CD14-positive monocyte (primary cell): ENCODE data around the gene SPART. TPM values are rescaled to one million over a fixed set of nuclear protein-coding genes. Genes with fewer than 3 reads are reported as not detected.

Experiments used
- DNase-seq, 3 donors: peaks; one replicate each; pipeline ENCODE4 v3.0.0-alpha.2; 2011 to 2022
- H2AFZ ChIP-seq: 2 replicates; pipeline ENCODE4 v1.6.0; 2012; ENCODE audit warnings: mild to moderate bottlenecking, low read depth, low read length, inconsistent platforms; ENCODE audit not compliant: insufficient read depth, poor library complexity, severe bottlenecking
- H3K27ac ChIP-seq, 2 donors: 1 replicate in 1 of 2; 2 replicates in 1 of 2; pipeline ENCODE4 v1.5.1; 2012 to 2013; ENCODE audit warnings: low read length in 2 of 2, control low read depth in 1 of 2, inconsistent platforms in 1 of 2, low read depth in 1 of 2, mild to moderate bottlenecking in 1 of 2
- H3K27me3 ChIP-seq, 2 donors: one replicate each; pipeline versions ENCODE4 v1.6.0 to v1.6.1; 2011 to 2013; ENCODE audit warnings: low read length in 2 of 2; ENCODE audit not compliant: control insufficient read depth in 2 of 2, insufficient read depth in 2 of 2
- H3K36me3 ChIP-seq, 2 donors: replicated peaks in 1 of 2; 1 replicate in 1 of 2; 2 replicates in 1 of 2; pipeline versions ENCODE4 v1.5.1 to v1.6.1; 2012 to 2013; ENCODE audit warnings: low read length in 2 of 2, control low read depth in 1 of 2, inconsistent platforms in 1 of 2, mild to moderate bottlenecking in 1 of 2; ENCODE audit not compliant: insufficient read depth in 2 of 2, control insufficient read depth in 1 of 2
- H3K4me1 ChIP-seq, 2 donors: 1 replicate in 1 of 2; 2 replicates in 1 of 2; pipeline versions ENCODE4 v1.5.1 to v1.6.1; 2012 to 2013; ENCODE audit warnings: low read length in 2 of 2, control low read depth in 1 of 2, inconsistent platforms in 1 of 2, mild to moderate bottlenecking in 1 of 2, moderate library complexity in 1 of 2; ENCODE audit not compliant: insufficient read depth in 2 of 2, control insufficient read depth in 1 of 2
- H3K4me2 ChIP-seq: replicated peaks from 2 replicates; pipeline ENCODE3; 2012; ENCODE audit warnings: low read length, moderate library complexity, mild to moderate bottlenecking; ENCODE audit not compliant: poor library complexity, severe bottlenecking; ENCODE audit errors: extremely low read depth
- H3K4me3 ChIP-seq, 3 experiments: fragments of 200-600 bp in 1 of 3; sonication (generic) in 1 of 3; replicated peaks in 1 of 3; 1 replicate in 2 of 3; 2 replicates in 1 of 3; pipeline ENCODE4 v1.5.1; 2011 to 2013; ENCODE audit warnings: low read length in 3 of 3, mild to moderate bottlenecking in 3 of 3, control low read depth in 2 of 3, low read depth in 2 of 3, inconsistent platforms in 1 of 3, moderate library complexity in 1 of 3
- H3K79me2 ChIP-seq: 2 replicates; pipeline ENCODE4 v1.6.0; 2012; ENCODE audit warnings: mild to moderate bottlenecking, control low read depth, inconsistent platforms, low read length, moderate library complexity; ENCODE audit not compliant: insufficient read depth
- H3K9ac ChIP-seq: 2 replicates; pipeline ENCODE4 v1.6.0; 2017; ENCODE audit warnings: low read length, mild to moderate bottlenecking; ENCODE audit not compliant: insufficient read depth, poor library complexity, severe bottlenecking
- H3K9me3 ChIP-seq, 2 donors: replicated peaks in 1 of 2; 1 replicate in 1 of 2; 2 replicates in 1 of 2; pipeline versions ENCODE4 v1.5.1 to v1.6.1; 2012 to 2013; ENCODE audit warnings: low read length in 2 of 2, control low read depth in 1 of 2; ENCODE audit not compliant: control insufficient read depth in 1 of 2, insufficient read depth in 1 of 2
- H4K20me1 ChIP-seq: 2 replicates; pipeline ENCODE4 v1.6.0; 2012; ENCODE audit warnings: mild to moderate bottlenecking, low read length, control low read depth, moderate library complexity; ENCODE audit not compliant: insufficient read depth
- H3K27ac Mint-ChIP-seq, 7 donors: one replicate each; pipeline ENCODE4 v1.8.0; 2020; ENCODE audit warnings: mild to moderate bottlenecking in 7 of 7, mixed read lengths in 7 of 7, moderate library complexity in 6 of 7, inconsistent platforms in 2 of 7
- H3K27me3 Mint-ChIP-seq, 3 donors: one replicate each; pipeline ENCODE4 v1.8.0; 2021 to 2022; ENCODE audit warnings: low read depth in 3 of 3, mild to moderate bottlenecking in 3 of 3, mixed read lengths in 3 of 3, moderate library complexity in 3 of 3, inconsistent platforms in 1 of 3
- H3K36me3 Mint-ChIP-seq, 2 donors: one replicate each; pipeline ENCODE4 v1.8.0; 2020; ENCODE audit warnings: mixed read lengths in 2 of 2, inconsistent platforms in 1 of 2, mild to moderate bottlenecking in 1 of 2
- H3K4me1 Mint-ChIP-seq: one replicate; pipeline ENCODE4 v1.8.0; 2020; ENCODE audit warnings: mild to moderate bottlenecking, mixed read lengths
- H3K4me3 Mint-ChIP-seq, 2 donors: one replicate each; pipeline ENCODE4 v1.8.0; 2020; ENCODE audit warnings: mild to moderate bottlenecking in 2 of 2, mixed read lengths in 2 of 2, moderate library complexity in 1 of 2
- H3K9me3 Mint-ChIP-seq, 7 donors: one replicate each; pipeline ENCODE4 v1.8.0; 2020 to 2022; ENCODE audit warnings: mixed read lengths in 7 of 7, mild to moderate bottlenecking in 6 of 7, moderate library complexity in 6 of 7, inconsistent platforms in 2 of 7
- WGBS: methylation state at CpG from one replicate; pipeline ENCODE4 v1.1.5; 2013; ENCODE audit warnings: missing lambda C conversion rate; ENCODE audit not compliant: insufficient coverage; 5-methylcytosine and 5-hydroxymethylcytosine counted together
- intact Hi-C, 2 donors: fragments of 100-400 bp; cut with micrococcal nuclease; formaldehyde crosslinking; loops; one replicate each; pipeline versions ENCODE4 v1.15.0 to v1.15.1; 2023
- polyA plus RNA-seq, 3 donors: library from polyadenylated mRNA; depleted of rRNA in 1 of 3; unstranded in 2 of 3; stranded (reverse) in 1 of 3; fragments of 300-500 nt in 2 of 3; fragments of >200 nt in 1 of 3; fragmentation: Illumina TruSeq in 2 of 3; gene quantifications; 1 replicate in 2 of 3; 2 replicates in 1 of 3; pipeline ENCODE4 v1.2.3, GENCODE V29; 2012 to 2021
- TF ChIP-seq, protein P1 (sequence below): fragments of 200-600 bp; IDR thresholded peaks from one replicate; pipeline ENCODE4 v1.8.0; 2022; ENCODE audit warnings: antibody characterized with exemption, mild to moderate bottlenecking

Gene SPART
- polyA plus RNA-seq, 3 donors = 24.4 to 37.0 (median 29.8) TPM

DNA sequence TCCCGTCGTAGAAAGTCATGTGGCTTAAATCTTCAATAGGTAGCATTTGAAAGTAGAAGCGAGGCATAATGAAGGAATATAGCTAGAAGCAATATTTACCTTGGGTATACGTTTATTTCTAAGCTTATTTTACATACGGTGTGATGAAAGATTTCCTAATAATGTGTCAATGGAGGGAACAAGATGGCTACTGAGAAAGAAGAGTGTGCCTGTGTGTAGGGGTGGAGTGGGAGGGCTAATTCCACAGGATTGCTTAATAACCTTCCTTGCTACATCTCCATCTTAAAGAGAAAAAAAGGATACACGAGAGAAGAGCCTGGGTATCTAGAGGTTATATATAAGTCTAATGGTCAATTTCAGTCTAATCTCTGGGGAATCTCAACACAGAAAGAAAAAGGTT, 2.0 kb downstream of the SPART start:
- TF ChIP-seq, protein P1, sequence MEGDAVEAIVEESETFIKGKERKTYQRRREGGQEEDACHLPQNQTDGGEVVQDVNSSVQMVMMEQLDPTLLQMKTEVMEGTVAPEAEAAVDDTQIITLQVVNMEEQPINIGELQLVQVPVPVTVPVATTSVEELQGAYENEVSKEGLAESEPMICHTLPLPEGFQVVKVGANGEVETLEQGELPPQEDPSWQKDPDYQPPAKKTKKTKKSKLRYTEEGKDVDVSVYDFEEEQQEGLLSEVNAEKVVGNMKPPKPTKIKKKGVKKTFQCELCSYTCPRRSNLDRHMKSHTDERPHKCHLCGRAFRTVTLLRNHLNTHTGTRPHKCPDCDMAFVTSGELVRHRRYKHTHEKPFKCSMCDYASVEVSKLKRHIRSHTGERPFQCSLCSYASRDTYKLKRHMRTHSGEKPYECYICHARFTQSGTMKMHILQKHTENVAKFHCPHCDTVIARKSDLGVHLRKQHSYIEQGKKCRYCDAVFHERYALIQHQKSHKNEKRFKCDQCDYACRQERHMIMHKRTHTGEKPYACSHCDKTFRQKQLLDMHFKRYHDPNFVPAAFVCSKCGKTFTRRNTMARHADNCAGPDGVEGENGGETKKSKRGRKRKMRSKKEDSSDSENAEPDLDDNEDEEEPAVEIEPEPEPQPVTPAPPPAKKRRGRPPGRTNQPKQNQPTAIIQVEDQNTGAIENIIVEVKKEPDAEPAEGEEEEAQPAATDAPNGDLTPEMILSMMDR = no peak
- peak; percentile 59 to 81 (median 66) for DNase-seq
- no CpG with 5 or more reads among the region's 6 CpGs for WGBS
- peak overlapping the region; percentile 41 to 100 (median 99) for H3K27ac Mint-ChIP-seq
- H3K4me3 Mint-ChIP-seq = peak overlapping the region in 1 of 2 donors; percentile 89
- H2AFZ ChIP-seq = no peak overlapping the region
- peaks cover 0 to 2% of the 10 kb centered on the region in 2 donors for H3K36me3 Mint-ChIP-seq
- H3K9me3 ChIP-seq = no peaks in the 10 kb centered on the region
- peak overlapping the region in 1 of 3 experiments; percentile 90 for H3K4me3 ChIP-seq
- intact Hi-C loops = loop anchor here in 1 of 2 donors (1.0 kb wide), 1 partner anchor 10 kb away; no protein-coding TSS in a partner anchor
- H3K4me1 ChIP-seq = peaks cover 32 to 41% of the 10 kb centered on the region in 2 donors
- H3K27me3 Mint-ChIP-seq = no peaks in the 10 kb centered on the region
- H3K27ac ChIP-seq = peak overlapping the region in 1 of 2 donors; percentile 100
- peaks cover 41% of the 10 kb centered on the region for H3K4me1 Mint-ChIP-seq
- peak overlapping the region; percentile 68 for H3K4me2 ChIP-seq
- H4K20me1 ChIP-seq = peaks cover 2% of the 10 kb centered on the region
- peaks cover 65% of the 10 kb centered on the region for H3K79me2 ChIP-seq
- no peaks in the 10 kb centered on the region for H3K36me3 ChIP-seq
- no peak overlapping the region for H3K9ac ChIP-seq
- H3K27me3 ChIP-seq = no peaks in the 10 kb centered on the region
- no peaks in the 10 kb centered on the region for H3K9me3 Mint-ChIP-seq

DNA sequence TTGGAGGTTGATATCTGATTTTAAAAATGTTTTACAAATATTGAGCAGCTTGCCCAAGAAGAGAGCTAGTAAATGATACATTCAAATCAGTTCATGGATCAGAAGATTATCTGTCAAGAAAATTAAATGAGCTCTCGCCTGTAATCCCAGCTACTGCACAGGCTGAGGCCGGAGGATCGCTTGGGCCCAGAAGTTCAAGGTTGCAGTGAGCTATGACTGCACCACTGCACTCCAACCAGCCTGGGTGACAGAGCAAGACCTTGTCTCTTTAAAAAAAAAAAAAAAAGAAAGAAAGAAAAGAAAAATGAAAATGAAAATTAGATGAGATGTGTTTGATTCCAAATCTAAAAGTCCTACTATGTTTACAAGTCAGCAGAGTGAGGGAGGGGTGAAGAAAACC, 2.4 kb downstream of the SPART start:
- H3K27me3 Mint-ChIP-seq = no peaks in the 10 kb centered on the region
- H3K4me1 Mint-ChIP-seq = peaks cover 41% of the 10 kb centered on the region
- Histone ChIP-seq H3K36me3 (no peaks in the 10 kb centered on the region), H3K27ac (no peak overlapping the region), H3K27me3 (no peaks in the 10 kb centered on the region), H3K4me1 (peaks cover 32 to 41% of the 10 kb centered on the region in 2 donors), H3K9ac (no peak overlapping the region), H3K9me3 (no peaks in the 10 kb centered on the region), H3K4me3 (peak overlapping the region in 1 of 3 experiments; percentile 90), H3K79me2 (peaks cover 69% of the 10 kb centered on the region), H4K20me1 (peaks cover 6% of the 10 kb centered on the region), H3K4me2 (peak overlapping the region; percentile 27), H2AFZ (no peak overlapping the region)
- TF ChIP-seq, protein P1 = no peak
- DNase-seq = no peak
- peak overlapping the region in 1 of 2 donors; percentile 35 for H3K4me3 Mint-ChIP-seq
- no peaks in the 10 kb centered on the region for H3K9me3 Mint-ChIP-seq
- intact Hi-C loops = loop anchor here in 1 of 2 donors (1.0 kb wide), 1 partner anchor 9 kb away; no protein-coding TSS in a partner anchor
- peak overlapping the region; percentile 41 to 100 (median 99) for H3K27ac Mint-ChIP-seq
- peaks cover 2 to 3% of the 10 kb centered on the region in 2 donors for H3K36me3 Mint-ChIP-seq
- no CpG with 5 or more reads among the region's 3 CpGs for WGBS
